ENCODE measurements around the gene ARSG. TPM values are rescaled to one million over a fixed set of nuclear protein-coding genes. Genes with fewer than 3 reads are reported as not detected.

Gene ARSG
- total RNA-seq, 1 donor from 2014 or later = 3.2 TPM

Other genes with a start within 250 kb of the ARSG start
- 53.7 and 60.3 TPM in 2 replicates for gene AMZ2, start 43.5 kb upstream of the ARSG start, total RNA-seq
- gene SLC16A6, start 368 bp upstream of the ARSG start, total RNA-seq = 0.05 TPM in 1 of 2 replicates, not detected in the other
- 50.7 and 116 TPM in 2 replicates for gene WIPI1, start 166.0 kb downstream of the ARSG start, total RNA-seq
- gene PRKAR1A, start 220.9 kb downstream of the ARSG start, total RNA-seq = 297 and 322 TPM in 2 replicates

Data from renal cortical epithelial cell (primary cell).